ENCODE measurements around the gene TAOK3. TPM values are rescaled to one million over a fixed set of nuclear protein-coding genes. Genes with fewer than 3 reads are reported as not detected.

TAOK3 gene
- polyA plus RNA-seq, 4 donors = 24.1 to 38.1 (median 35.6) TPM

DNA sequence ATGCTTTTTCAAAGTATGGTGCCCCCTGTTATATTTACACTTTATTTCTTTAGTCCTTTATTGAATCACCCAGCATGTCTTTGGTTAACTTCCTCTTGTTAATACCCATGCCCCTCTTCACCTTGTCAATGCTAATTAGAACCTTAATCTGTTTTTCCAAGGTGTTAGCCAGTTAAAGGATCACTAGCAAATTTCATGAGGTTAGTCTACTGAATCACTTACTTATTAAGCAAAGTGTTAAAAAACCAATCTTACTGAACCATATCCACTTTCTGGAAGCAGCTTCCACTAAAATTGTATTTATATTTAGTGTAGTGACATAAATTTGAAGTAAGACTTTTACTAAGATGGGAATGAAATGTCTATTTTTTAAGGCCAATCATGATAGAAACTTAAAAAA lies 27.9 kb downstream of the TAOK3 start:
- H3K27ac ChIP-seq (ENCODE audit: low read depth in 1 of 3, low read length in 2 of 3) = no peak overlapping the region
- H3K4me3 ChIP-seq (ENCODE audit: low read depth in 1 of 3, low read length in 3 of 3) = no peak overlapping the region
- FAIRE-seq (no peak), DNase-seq (no peak)
- H3K36me3 ChIP-seq (ENCODE audit: control insufficient read depth in 3 of 3, insufficient read depth in 2 of 3, low read depth in 1 of 3, low read length in 3 of 3) = no peaks in the 10 kb centered on the region
- H3K27me3 ChIP-seq (ENCODE audit: control insufficient read depth in 3 of 3, insufficient read depth in 3 of 3, low read length in 3 of 3) = no peaks in the 10 kb centered on the region
- H3K4me1 ChIP-seq (ENCODE audit: control insufficient read depth in 3 of 3, insufficient read depth in 2 of 3, low read depth in 1 of 3, low read length in 2 of 3) = peaks cover 4 to 19% (median 11%) of the 10 kb centered on the region in 3 donors
- H3K9me3 ChIP-seq (ENCODE audit: control insufficient read depth in 2 of 2, insufficient read depth in 1 of 2, low read depth in 1 of 2, low read length in 1 of 2) = no peaks in the 10 kb centered on the region

DNA sequence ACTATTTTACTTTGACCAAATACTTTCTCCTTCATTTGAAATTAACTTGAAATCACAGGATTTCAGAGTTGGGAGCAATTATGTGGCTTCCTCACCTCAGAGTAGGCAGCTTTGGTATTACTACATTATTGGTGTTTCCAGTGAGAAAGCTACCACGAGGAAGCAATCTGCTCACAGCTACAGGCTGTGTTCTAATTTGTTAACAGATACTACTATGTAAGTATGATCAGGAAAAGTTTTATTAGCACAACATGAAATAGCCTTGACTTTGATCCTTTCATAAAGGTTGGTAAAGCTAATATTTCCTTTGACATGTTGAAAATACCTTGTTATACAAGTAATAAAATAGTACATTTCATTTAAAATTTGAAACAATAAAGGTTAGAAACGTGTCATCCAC lies 30.6 kb downstream of the TAOK3 start:
- Histone ChIP-seq H3K4me1 (ENCODE audit: control insufficient read depth in 3 of 3, insufficient read depth in 2 of 3, low read depth in 1 of 3, low read length in 2 of 3) (peaks cover 1 to 4% (median 1%) of the 10 kb centered on the region in 3 donors), H3K36me3 (ENCODE audit: control insufficient read depth in 3 of 3, insufficient read depth in 2 of 3, low read depth in 1 of 3, low read length in 3 of 3) (no peaks in the 10 kb centered on the region), H3K9me3 (ENCODE audit: control insufficient read depth in 2 of 2, insufficient read depth in 1 of 2, low read depth in 1 of 2, low read length in 1 of 2) (no peaks in the 10 kb centered on the region), H3K27me3 (ENCODE audit: control insufficient read depth in 3 of 3, insufficient read depth in 3 of 3, low read length in 3 of 3) (no peaks in the 10 kb centered on the region), H3K27ac (ENCODE audit: low read depth in 1 of 3, low read length in 2 of 3) (peak overlapping the region in 1 of 3 donors; percentile 26), H3K4me3 (ENCODE audit: low read depth in 1 of 3, low read length in 3 of 3) (no peak overlapping the region)
- FAIRE-seq (no peak), DNase-seq (peak; percentile 22 to 33)
- 17 to 44% (median 33%) methylated on average over 2 of the region's 2 CpGs for WGBS, 3 donors

DNA sequence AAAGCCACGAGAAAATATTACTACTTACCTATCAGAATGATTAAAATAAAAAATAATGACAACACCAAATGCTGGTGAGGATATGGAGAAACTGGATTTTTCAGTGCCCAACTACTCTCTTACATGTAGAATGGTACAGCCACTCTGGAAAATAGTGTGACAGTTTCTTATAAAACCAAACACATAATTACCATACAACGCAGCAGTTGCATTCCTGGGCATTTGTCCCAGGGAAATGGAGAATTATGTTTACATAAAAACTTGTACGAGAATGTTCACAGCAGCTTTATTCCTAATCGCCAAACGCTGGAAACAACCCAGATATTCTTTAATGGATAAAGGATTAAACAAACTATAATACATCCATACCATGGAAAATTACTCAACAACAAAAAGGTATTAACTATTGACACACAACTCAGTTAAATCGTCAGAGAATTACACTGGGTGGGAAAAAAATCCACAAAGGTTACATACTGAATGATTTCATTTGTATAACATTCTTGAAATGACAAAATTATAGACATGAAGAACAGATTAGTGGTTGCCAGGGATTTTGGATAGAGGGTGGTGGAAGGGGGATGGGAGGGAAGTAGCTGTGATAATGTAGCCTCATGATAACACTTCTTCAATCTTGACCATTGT lies 35.4 kb downstream of the TAOK3 start:
- Histone ChIP-seq H3K27ac (ENCODE audit: low read depth in 1 of 3, low read length in 2 of 3) (no peak overlapping the region), H3K9me3 (ENCODE audit: control insufficient read depth in 2 of 2, insufficient read depth in 1 of 2, low read depth in 1 of 2, low read length in 1 of 2) (no peaks in the 10 kb centered on the region), H3K27me3 (ENCODE audit: control insufficient read depth in 3 of 3, insufficient read depth in 3 of 3, low read length in 3 of 3) (no peaks in the 10 kb centered on the region), H3K36me3 (ENCODE audit: control insufficient read depth in 3 of 3, insufficient read depth in 2 of 3, low read depth in 1 of 3, low read length in 3 of 3) (peaks cover 0 to 6% (median 0%) of the 10 kb centered on the region in 3 donors), H3K4me3 (ENCODE audit: low read depth in 1 of 3, low read length in 3 of 3) (no peak overlapping the region), H3K4me1 (ENCODE audit: control insufficient read depth in 3 of 3, insufficient read depth in 2 of 3, low read depth in 1 of 3, low read length in 2 of 3) (no peaks in the 10 kb centered on the region)
- no peak for DNase-seq
- no peak for FAIRE-seq
- 61 to 85% (median 75%) methylated on average over 6 of the region's 6 CpGs for WGBS, 3 donors

DNA sequence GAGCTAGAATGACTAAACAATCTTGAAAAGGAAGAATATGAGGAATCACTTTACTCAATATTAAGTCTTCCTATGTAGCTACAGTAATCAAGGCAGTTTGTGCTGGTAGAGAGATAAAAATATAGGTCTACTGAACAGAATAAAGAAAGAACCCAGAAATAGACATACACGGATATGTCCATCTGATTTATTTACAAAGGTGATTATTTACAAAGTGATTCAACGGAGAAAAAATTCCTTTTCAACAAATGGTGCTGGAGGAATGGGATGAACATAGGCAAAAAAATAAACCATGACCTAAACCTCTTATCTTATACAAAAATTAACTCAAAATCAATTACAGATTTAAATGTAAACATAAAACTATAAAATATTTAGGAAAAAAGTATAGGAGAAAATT lies 36.6 kb downstream of the TAOK3 start:
- FAIRE-seq = no peak
- 76 to 86% (median 85%) methylated on average over 2 of the region's 2 CpGs for WGBS, 3 donors
- Histone ChIP-seq H3K4me3 (ENCODE audit: low read depth in 1 of 3, low read length in 3 of 3) (no peak overlapping the region), H3K9me3 (ENCODE audit: control insufficient read depth in 2 of 2, insufficient read depth in 1 of 2, low read depth in 1 of 2, low read length in 1 of 2) (no peaks in the 10 kb centered on the region), H3K4me1 (ENCODE audit: control insufficient read depth in 3 of 3, insufficient read depth in 2 of 3, low read depth in 1 of 3, low read length in 2 of 3) (peaks cover 0 to 3% (median 0%) of the 10 kb centered on the region in 3 donors), H3K36me3 (ENCODE audit: control insufficient read depth in 3 of 3, insufficient read depth in 2 of 3, low read depth in 1 of 3, low read length in 3 of 3) (peaks cover 0 to 9% (median 0%) of the 10 kb centered on the region in 3 donors), H3K27ac (ENCODE audit: low read depth in 1 of 3, low read length in 2 of 3) (no peak overlapping the region), H3K27me3 (ENCODE audit: control insufficient read depth in 3 of 3, insufficient read depth in 3 of 3, low read length in 3 of 3) (no peaks in the 10 kb centered on the region)
- DNase-seq = no peak

DNA sequence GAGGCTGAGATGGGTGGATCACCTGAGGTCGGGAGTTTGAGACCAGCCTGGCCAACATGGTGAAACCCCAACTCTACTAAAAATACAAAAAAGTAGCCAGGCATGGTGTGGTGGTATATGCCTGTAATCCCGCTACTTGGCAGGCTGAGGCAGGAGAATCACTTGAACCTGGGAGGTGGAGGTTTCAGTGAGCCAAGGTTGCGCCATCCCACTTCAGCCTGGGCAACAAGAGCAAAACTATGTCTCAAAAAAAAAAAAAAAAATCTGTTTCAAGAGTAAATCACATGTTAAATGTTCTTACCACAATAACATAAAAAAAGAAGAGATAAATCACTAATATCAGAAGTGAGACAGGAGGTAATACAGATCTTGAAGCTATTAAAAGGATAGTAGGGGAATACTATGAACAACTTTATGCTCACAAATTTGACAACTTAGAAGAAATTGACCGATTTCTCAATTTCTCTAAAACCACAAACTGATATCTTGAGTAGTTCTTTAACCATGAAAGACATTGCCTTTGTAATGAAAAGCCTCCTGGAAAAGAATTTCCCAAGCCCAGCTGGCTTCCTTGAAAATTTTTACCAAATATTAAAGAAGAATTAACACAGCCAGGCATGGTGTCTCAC lies 37.7 kb downstream of the TAOK3 start:
- no peaks in the 10 kb centered on the region for H3K27me3 ChIP-seq (ENCODE audit: control insufficient read depth in 3 of 3, insufficient read depth in 3 of 3, low read length in 3 of 3)
- FAIRE-seq (no peak), DNase-seq (no peak)
- H3K27ac ChIP-seq (ENCODE audit: low read depth in 1 of 3, low read length in 2 of 3) = no peak overlapping the region
- WGBS, 3 donors = 89 to 98% (median 90%) methylated on average over 4 of the region's 4 CpGs
- H3K4me3 ChIP-seq (ENCODE audit: low read depth in 1 of 3, low read length in 3 of 3) = no peak overlapping the region
- H3K4me1 ChIP-seq (ENCODE audit: control insufficient read depth in 3 of 3, insufficient read depth in 2 of 3, low read depth in 1 of 3, low read length in 2 of 3) = peaks cover 0 to 8% (median 0%) of the 10 kb centered on the region in 3 donors
- peaks cover 0 to 9% (median 0%) of the 10 kb centered on the region in 3 donors for H3K36me3 ChIP-seq (ENCODE audit: control insufficient read depth in 3 of 3, insufficient read depth in 2 of 3, low read depth in 1 of 3, low read length in 3 of 3)
- H3K9me3 ChIP-seq (ENCODE audit: control insufficient read depth in 2 of 2, insufficient read depth in 1 of 2, low read depth in 1 of 2, low read length in 1 of 2) = no peaks in the 10 kb centered on the region

DNA sequence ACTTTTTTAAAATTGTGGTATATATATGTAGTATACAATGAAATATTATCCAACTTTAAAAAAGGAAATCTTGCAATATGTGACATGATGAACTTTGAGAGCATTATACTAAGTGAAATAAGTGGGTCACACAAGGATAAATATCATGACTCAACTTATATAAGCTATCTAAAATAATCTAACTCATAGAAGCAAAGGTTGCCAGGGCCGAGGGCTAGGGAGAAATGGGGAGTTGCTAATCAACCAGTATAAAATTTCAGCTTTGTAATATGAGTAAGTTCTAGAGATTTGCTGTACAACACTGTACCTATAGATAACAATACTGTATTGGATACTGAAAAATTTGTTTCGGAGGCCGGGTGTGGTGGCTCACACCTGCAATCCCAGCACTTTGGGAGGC lies 38.5 kb downstream of the TAOK3 start:
- no peaks in the 10 kb centered on the region for H3K27me3 ChIP-seq (ENCODE audit: control insufficient read depth in 3 of 3, insufficient read depth in 3 of 3, low read length in 3 of 3)
- peaks cover 0 to 9% (median 0%) of the 10 kb centered on the region in 3 donors for H3K36me3 ChIP-seq (ENCODE audit: control insufficient read depth in 3 of 3, insufficient read depth in 2 of 3, low read depth in 1 of 3, low read length in 3 of 3)
- no peak overlapping the region for H3K27ac ChIP-seq (ENCODE audit: low read depth in 1 of 3, low read length in 2 of 3)
- FAIRE-seq (no peak), DNase-seq (peak in 1 of 2 donors; percentile 75)
- WGBS, 3 donors = 58 to 82% (median 63%) methylated on average over 3 of the region's 3 CpGs
- no peaks in the 10 kb centered on the region for H3K9me3 ChIP-seq (ENCODE audit: control insufficient read depth in 2 of 2, insufficient read depth in 1 of 2, low read depth in 1 of 2, low read length in 1 of 2)
- H3K4me3 ChIP-seq (ENCODE audit: low read depth in 1 of 3, low read length in 3 of 3) = no peak overlapping the region
- H3K4me1 ChIP-seq (ENCODE audit: control insufficient read depth in 3 of 3, insufficient read depth in 2 of 3, low read depth in 1 of 3, low read length in 2 of 3) = peaks cover 0 to 8% (median 0%) of the 10 kb centered on the region in 3 donors

DNA sequence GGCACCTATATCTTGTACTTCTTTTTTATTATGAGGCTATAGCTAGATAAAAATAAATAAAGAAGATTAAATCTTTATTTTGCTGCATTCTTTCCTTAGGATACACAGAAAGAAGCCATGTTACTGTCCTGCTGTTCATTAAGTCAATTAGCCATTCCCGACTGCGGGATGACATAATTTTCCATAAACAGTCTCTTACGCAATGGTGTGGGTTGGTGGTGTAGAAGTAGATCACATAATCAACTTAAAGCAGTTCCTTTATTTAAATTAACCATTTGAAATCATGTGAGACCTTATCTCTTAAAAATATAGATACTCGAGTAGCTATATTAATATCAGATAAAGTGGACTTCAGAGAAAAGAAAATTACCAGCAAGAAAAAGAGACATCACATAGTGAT lies 40.2 kb downstream of the TAOK3 start:
- 76 to 87% (median 82%) methylated on average over 4 of the region's 4 CpGs for WGBS, 3 donors
- FAIRE-seq = no peak
- Histone ChIP-seq H3K27ac (ENCODE audit: low read depth in 1 of 3, low read length in 2 of 3) (no peak overlapping the region), H3K36me3 (ENCODE audit: control insufficient read depth in 3 of 3, insufficient read depth in 2 of 3, low read depth in 1 of 3, low read length in 3 of 3) (peaks cover 0 to 9% (median 0%) of the 10 kb centered on the region in 3 donors), H3K9me3 (ENCODE audit: control insufficient read depth in 2 of 2, insufficient read depth in 1 of 2, low read depth in 1 of 2, low read length in 1 of 2) (no peaks in the 10 kb centered on the region), H3K4me1 (ENCODE audit: control insufficient read depth in 3 of 3, insufficient read depth in 2 of 3, low read depth in 1 of 3, low read length in 2 of 3) (peaks cover 0 to 8% (median 0%) of the 10 kb centered on the region in 3 donors), H3K4me3 (ENCODE audit: low read depth in 1 of 3, low read length in 3 of 3) (no peak overlapping the region), H3K27me3 (ENCODE audit: control insufficient read depth in 3 of 3, insufficient read depth in 3 of 3, low read length in 3 of 3) (no peaks in the 10 kb centered on the region)
- DNase-seq = no peak

DNA sequence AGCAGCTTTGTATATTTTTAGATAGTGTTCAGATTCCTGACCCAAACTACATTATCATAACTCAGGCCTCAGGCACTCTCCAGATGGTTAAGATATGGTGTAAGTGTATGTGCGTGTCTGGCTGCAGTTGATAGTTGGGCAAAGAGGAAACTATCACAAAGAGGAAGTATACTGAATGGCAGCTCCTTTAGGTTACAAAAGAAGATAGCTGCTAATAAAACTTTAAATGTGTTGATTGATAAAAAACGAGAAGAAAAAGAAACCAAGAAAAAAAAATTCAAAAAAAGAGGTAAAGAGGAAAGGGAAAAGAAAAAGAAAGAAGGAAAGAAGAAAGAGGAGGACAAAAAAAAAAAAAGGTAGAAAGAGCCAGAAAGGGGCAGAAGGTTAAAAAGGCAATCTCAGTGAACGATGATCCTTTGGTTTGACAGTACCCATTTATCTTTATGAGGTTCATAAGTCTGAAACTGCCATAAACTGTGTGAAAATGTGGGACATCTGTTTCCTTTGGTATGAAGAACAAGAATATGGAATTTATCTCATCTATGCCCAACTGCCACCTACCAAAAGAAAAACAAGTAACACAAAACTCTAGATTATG lies 42.2 kb downstream of the TAOK3 start:
- Histone ChIP-seq H3K4me3 (ENCODE audit: low read depth in 1 of 3, low read length in 3 of 3) (no peak overlapping the region), H3K27me3 (ENCODE audit: control insufficient read depth in 3 of 3, insufficient read depth in 3 of 3, low read length in 3 of 3) (no peaks in the 10 kb centered on the region), H3K36me3 (ENCODE audit: control insufficient read depth in 3 of 3, insufficient read depth in 2 of 3, low read depth in 1 of 3, low read length in 3 of 3) (peaks cover 0 to 7% (median 0%) of the 10 kb centered on the region in 3 donors), H3K9me3 (ENCODE audit: control insufficient read depth in 2 of 2, insufficient read depth in 1 of 2, low read depth in 1 of 2, low read length in 1 of 2) (no peaks in the 10 kb centered on the region), H3K4me1 (ENCODE audit: control insufficient read depth in 3 of 3, insufficient read depth in 2 of 3, low read depth in 1 of 3, low read length in 2 of 3) (peaks cover 0 to 8% (median 0%) of the 10 kb centered on the region in 3 donors), H3K27ac (ENCODE audit: low read depth in 1 of 3, low read length in 2 of 3) (peak overlapping the region in 2 of 3 donors; percentile 41 to 61)
- DNase-seq = peak; percentile 61 to 64
- no peak for FAIRE-seq
- WGBS, 3 donors = 20 to 24% (median 24%) methylated on average over 3 of the region's 3 CpGs
